Spleen (tissue), 11 donors: ENCODE results near the gene CASQ1. TPM values are rescaled to one million over a fixed set of nuclear protein-coding genes. Genes with fewer than 3 reads are reported as not detected.

Experiments
- DNase-seq: peaks from one replicate; pipeline ENCODE4 v3.0.0-alpha.2; 2020
- H3K27ac ChIP-seq, 8 donors: fragments of 200-600 bp; sonication (generic) in 7 of 8; 1 replicate in 4 of 8; 2 replicates in 4 of 8; pipeline versions ENCODE4 v1.5.0 to v1.8.0; 2016 to 2021; ENCODE audit warnings: inconsistent platforms in 4 of 8, mild to moderate bottlenecking in 4 of 8, moderate library complexity in 1 of 8
- H3K27me3 ChIP-seq, 7 donors: fragments of 200-600 bp; sonication (generic) in 6 of 7; replicated peaks in 1 of 7; 1 replicate in 4 of 7; 2 replicates in 3 of 7; pipeline versions ENCODE4 v1.5.0 to v1.8.0; 2016 to 2021; ENCODE audit warnings: inconsistent platforms in 3 of 7, mild to moderate bottlenecking in 1 of 7
- H3K36me3 ChIP-seq, 6 donors: fragments of 200-600 bp; sonication (generic) in 5 of 6; 1 replicate in 4 of 6; 2 replicates in 2 of 6; pipeline versions ENCODE4 v1.5.0 to v1.8.0; 2016 to 2021; ENCODE audit warnings: inconsistent platforms in 2 of 6
- H3K4me1 ChIP-seq, 6 donors: fragments of 200-600 bp; sonication (generic) in 5 of 6; 1 replicate in 3 of 6; 2 replicates in 3 of 6; pipeline versions ENCODE4 v1.5.0 to v1.8.0; 2016 to 2021; ENCODE audit warnings: inconsistent platforms in 3 of 6
- H3K4me3 ChIP-seq, 8 donors: fragments of 200-600 bp; sonication (generic) in 7 of 8; 1 replicate in 4 of 8; 2 replicates in 4 of 8; pipeline versions ENCODE4 v1.5.0 to v1.8.0; 2016 to 2021; ENCODE audit warnings: inconsistent platforms in 4 of 8, mild to moderate bottlenecking in 4 of 8, moderate library complexity in 2 of 8
- H3K9me3 ChIP-seq, 8 donors: fragments of 200-600 bp; sonication (generic) in 7 of 8; 1 replicate in 4 of 8; 2 replicates in 4 of 8; pipeline versions ENCODE4 v1.5.0 to v1.8.0; 2016 to 2021; ENCODE audit warnings: inconsistent platforms in 4 of 8
- POLR2A ChIP-seq, 3 donors: fragments of 450-650 bp; IDR thresholded peaks; one replicate each; pipeline ENCODE4 v1.5.1; 2017; ENCODE audit warnings: antibody characterized with exemption in 3 of 3, mild to moderate bottlenecking in 1 of 3
- POLR2AphosphoS5 ChIP-seq, 3 donors: sonication (generic); formaldehyde crosslinking; IDR thresholded peaks; one replicate each; pipeline ENCODE4 v1.5.1; 2017; ENCODE audit warnings: antibody characterized with exemption in 3 of 3
- WGBS, 5 donors: extraction: QIAGEN DNeasy Blood & Tissue Kit in 3 of 5; methylation state at CpG; one replicate each; pipeline versions ENCODE4 v1.1.5 to v1.1.7; 2013 to 2018; 5-methylcytosine and 5-hydroxymethylcytosine counted together
- intact Hi-C: fragments of 100-400 bp; cut with DNase I; formaldehyde crosslinking; loops from one replicate; pipeline ENCODE4 v1.15.0; 2023; ENCODE audit warnings: low total_unique reads
- polyA plus RNA-seq, 3 donors: library from polyadenylated mRNA; stranded (reverse); fragments of 200-250 nt; gene quantifications; one replicate each; pipeline ENCODE4 v1.2.1, GENCODE V29; 2013
- total RNA-seq, 7 donors: library from RNA; depleted of rRNA in 3 of 7; stranded (reverse); fragments of >200 nt in 3 of 7; fragmentation: NEBNext Ultra II Directional in 4 of 7; extraction: Animal tissue kit (Norgen Biotek cat#: 25700) in 4 of 7; gene quantifications; one replicate each; pipeline versions ENCODE4 v1.1.0 to v1.2.1, GENCODE V29; 2016 to 2021
- TF ChIP-seq, protein P1 (sequence below), 11 experiments: fragments of 200-600 bp in 7 of 11; fragments of 450-650 bp in 4 of 11; sonication (generic) in 4 of 11; IDR thresholded peaks in 8 of 11; conservative IDR thresholded peaks in 3 of 11; 1 replicate in 7 of 11; 2 replicates in 4 of 11; pipeline versions ENCODE4 v1.4.0 to v1.8.0; 2016 to 2021; ENCODE audit warnings: antibody characterized with exemption in 11 of 11, inconsistent platforms in 4 of 11, mild to moderate bottlenecking in 1 of 11
- donor health status: healthy with polysubstance abuse.
- donor health status: DM: no; HTN: no; CAD: no; lungs with moderate emphysema.
- donor health status: DM: no; HTN: no; CAD: no.
- donor health status: Bipolar disorder and iron deficiency.
- donor health status: healthy.
- donor health status: DM: no; HTN: no; CAD: no.
- donor health status: DM: yes; HTN: yes; CAD: no.

The CASQ1 gene
- total and polyA plus RNA-seq, 10 donors, result 0.37 to 1.5 (median 0.92) TPM; not detected in 3

DNA sequence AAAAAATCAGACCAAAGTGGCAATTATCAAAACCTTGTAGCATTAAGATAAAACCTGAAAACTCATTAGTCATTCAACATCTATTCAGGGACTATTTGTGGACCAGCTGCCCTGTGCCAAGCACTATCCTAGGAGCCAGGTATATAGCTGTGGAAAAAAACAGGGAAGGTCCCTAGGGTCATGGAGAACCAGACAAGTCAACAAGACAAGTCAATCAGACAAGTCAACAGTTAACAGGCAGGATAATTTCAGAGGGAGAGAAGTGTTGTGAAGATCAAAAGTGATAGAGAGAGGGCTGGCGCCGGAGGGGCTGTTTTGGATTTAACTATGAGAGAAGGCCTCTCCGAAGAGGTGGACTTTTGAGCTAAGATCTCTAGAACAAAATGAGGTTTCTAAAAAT is 42.3 kb upstream of the CASQ1 start:
- 93 to 97% (median 94%) methylated on average over 3 of the region's 3 CpGs for WGBS, 5 donors
- Histone ChIP-seq H3K4me3 (no peak overlapping the region), H3K9me3 (no peaks in the 10 kb centered on the region), H3K36me3 (no peaks in the 10 kb centered on the region), H3K4me1 (peaks cover 0 to 4% (median 0%) of the 10 kb centered on the region in 6 donors), H3K27me3 (no peaks in the 10 kb centered on the region), H3K27ac (no peak overlapping the region)
- intact Hi-C loops, result no loop called here
- no peak for DNase-seq
- TF ChIP-seq POLR2A (IDR thresholded peaks at IDR 0.05) (no peak), POLR2AphosphoS5 (IDR thresholded peaks at IDR 0.05) (no peak)
- TF ChIP-seq, protein P1, sequence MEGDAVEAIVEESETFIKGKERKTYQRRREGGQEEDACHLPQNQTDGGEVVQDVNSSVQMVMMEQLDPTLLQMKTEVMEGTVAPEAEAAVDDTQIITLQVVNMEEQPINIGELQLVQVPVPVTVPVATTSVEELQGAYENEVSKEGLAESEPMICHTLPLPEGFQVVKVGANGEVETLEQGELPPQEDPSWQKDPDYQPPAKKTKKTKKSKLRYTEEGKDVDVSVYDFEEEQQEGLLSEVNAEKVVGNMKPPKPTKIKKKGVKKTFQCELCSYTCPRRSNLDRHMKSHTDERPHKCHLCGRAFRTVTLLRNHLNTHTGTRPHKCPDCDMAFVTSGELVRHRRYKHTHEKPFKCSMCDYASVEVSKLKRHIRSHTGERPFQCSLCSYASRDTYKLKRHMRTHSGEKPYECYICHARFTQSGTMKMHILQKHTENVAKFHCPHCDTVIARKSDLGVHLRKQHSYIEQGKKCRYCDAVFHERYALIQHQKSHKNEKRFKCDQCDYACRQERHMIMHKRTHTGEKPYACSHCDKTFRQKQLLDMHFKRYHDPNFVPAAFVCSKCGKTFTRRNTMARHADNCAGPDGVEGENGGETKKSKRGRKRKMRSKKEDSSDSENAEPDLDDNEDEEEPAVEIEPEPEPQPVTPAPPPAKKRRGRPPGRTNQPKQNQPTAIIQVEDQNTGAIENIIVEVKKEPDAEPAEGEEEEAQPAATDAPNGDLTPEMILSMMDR (IDR thresholded peaks at IDR 0.05 in 8 of 11, conservative IDR thresholded peaks at IDR 0.05 in 3 of 11), result no peak

DNA sequence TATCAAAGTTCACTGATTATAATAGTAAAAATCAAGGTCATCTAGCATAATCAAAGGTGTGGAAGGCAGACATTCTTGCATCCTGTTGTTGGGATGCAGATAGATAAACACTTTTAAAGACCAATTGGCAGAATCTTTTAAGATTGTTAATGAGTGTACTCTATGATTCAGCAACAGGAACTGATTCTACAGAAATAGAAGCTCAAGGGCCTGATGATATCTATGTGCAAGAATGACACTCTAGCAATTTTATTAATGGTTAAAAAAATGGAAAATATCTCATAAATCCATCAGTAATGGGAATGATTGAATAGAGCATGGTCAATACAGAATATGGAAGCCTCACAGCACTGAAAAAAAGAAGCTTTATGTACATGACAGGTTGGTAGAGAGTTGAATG is 41.1 kb upstream of the CASQ1 start:
- no peak overlapping the region for H3K27ac ChIP-seq
- no peaks in the 10 kb centered on the region for H3K27me3 ChIP-seq
- TF ChIP-seq POLR2AphosphoS5 (IDR thresholded peaks at IDR 0.05), result no peak
- TF ChIP-seq, protein P1 (IDR thresholded peaks at IDR 0.05 in 8 of 11, conservative IDR thresholded peaks at IDR 0.05 in 3 of 11), result no peak
- TF ChIP-seq POLR2A (IDR thresholded peaks at IDR 0.05), result no peak
- H3K4me1 ChIP-seq, result peaks cover 0 to 4% (median 0%) of the 10 kb centered on the region in 6 donors
- no peak for DNase-seq
- no peaks in the 10 kb centered on the region for H3K36me3 ChIP-seq
- H3K9me3 ChIP-seq, result no peaks in the 10 kb centered on the region
- H3K4me3 ChIP-seq, result no peak overlapping the region
- intact Hi-C loops, result no loop called here

DNA sequence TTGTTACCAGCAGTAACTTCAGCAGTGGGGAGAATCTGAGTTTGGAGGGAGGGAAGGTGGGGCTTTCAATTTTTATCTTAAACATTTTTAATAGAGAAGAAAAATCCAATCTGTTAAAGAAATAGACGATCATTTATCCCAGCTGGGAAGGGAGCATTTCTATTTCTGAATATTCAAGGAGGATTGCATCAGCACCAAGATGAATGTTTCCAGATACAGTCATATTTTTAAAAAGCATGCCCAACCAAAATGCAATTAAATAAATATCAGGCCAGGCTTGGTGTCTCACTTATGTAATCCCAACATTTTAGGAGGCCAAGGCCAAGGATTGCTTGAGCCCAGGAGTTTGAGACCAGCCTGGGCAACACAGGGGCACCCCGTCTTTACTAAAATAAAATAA is 40.7 kb upstream of the CASQ1 start:
- Histone ChIP-seq H3K9me3 (no peaks in the 10 kb centered on the region), H3K4me1 (peaks cover 0 to 4% (median 0%) of the 10 kb centered on the region in 6 donors), H3K27ac (no peak overlapping the region), H3K4me3 (no peak overlapping the region), H3K27me3 (no peaks in the 10 kb centered on the region), H3K36me3 (no peaks in the 10 kb centered on the region)
- DNase-seq, result no peak
- TF ChIP-seq POLR2AphosphoS5 (IDR thresholded peaks at IDR 0.05) (no peak), POLR2A (IDR thresholded peaks at IDR 0.05) (no peak)
- TF ChIP-seq, protein P1 (IDR thresholded peaks at IDR 0.05 in 8 of 11, conservative IDR thresholded peaks at IDR 0.05 in 3 of 11), result no peak
- intact Hi-C loops, result no loop called here
- WGBS, 5 donors, result 79 to 90% (median 85%) methylated on average over 2 of the region's 2 CpGs

DNA sequence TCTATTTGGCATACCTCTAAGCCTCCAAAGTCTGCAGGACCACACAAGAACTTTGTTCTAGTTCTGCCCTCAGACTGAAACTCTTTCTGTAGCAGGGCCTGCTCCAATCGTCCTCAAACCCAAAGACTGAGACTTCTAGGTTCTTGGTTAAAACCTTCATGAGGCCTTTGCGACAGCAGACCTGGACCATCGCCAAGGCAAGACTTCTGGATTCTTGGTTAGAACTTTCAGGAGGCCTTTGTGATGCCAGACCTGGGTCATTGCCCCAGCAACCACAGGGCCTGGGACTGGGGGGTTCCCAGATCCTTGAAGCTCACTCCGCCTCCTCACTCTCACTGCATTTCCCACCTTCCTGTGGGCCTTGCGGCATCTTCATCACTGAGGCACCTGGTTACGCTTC is 39.1 kb upstream of the CASQ1 start, which contains the start of gene ATP1A4:
Gene ATP1A4 (plus strand): TSS at position 301 of the 400 bp plus-strand sequence. CDS start 438 bp downstream, outside the sequence.
- intact Hi-C loops, result no loop called here
- Histone ChIP-seq H3K4me1 (peaks cover 0 to 4% (median 0%) of the 10 kb centered on the region in 6 donors), H3K9me3 (no peaks in the 10 kb centered on the region), H3K27ac (no peak within 1 kb of the TSS), H3K36me3 (no peaks in the 10 kb centered on the region), H3K27me3 (no peaks in the 10 kb centered on the region), H3K4me3 (no peak within 1 kb of the TSS)
- no peak for DNase-seq
- TF ChIP-seq, protein P1 (IDR thresholded peaks at IDR 0.05 in 8 of 11, conservative IDR thresholded peaks at IDR 0.05 in 3 of 11), result no peak
- no peak for TF ChIP-seq POLR2A (IDR thresholded peaks at IDR 0.05)
- no peak for TF ChIP-seq POLR2AphosphoS5 (IDR thresholded peaks at IDR 0.05)
- WGBS, 5 donors, result 88 to 96% (median 90%) methylated on average over 6 of the region's 6 CpGs
